Measurements from ENCODE around the gene CTLA4. TPM values are rescaled to one million over a fixed set of nuclear protein-coding genes. Genes with fewer than 3 reads are reported as not detected.

CTLA4 gene
- total and polyA plus RNA-seq, 2 experiments from 2014 or later, result not detected

DNA sequence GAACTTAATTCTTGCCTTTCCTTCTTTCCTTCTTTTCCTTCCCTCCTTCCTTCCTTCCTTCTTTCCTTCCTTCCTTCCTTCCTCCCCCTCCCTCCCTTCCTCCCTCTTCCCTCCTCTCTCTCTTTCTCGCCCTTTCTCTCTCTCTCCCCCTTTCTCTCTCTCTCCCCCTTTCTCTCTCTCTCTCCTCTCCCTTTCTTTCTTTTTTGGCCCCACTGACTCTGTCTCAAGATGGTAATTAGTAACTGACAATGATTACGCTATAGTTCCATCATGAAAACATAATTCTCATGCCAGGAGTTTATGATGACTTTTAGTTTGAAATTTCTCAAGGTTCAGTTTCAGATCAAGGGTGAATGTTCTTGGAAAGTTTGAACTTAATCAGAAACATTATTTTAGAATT lies 14.8 kb upstream of the CTLA4 start (continued):
- TF ChIP-seq JUNB (IDR thresholded peaks at IDR 0.05; ENCODE audit: unreplicated experiment) (no peak), EZH2 (IDR thresholded peaks at IDR 0.05; ENCODE audit: low read depth, unreplicated experiment) (no peak), ZNF114 (CRISPR knock-in tag; IDR thresholded peaks at IDR 0.05) (no peak), POLR2AphosphoS5 (IDR thresholded peaks at IDR 0.05; ENCODE audit: low read depth) (no peak), CREB1 (CRISPR knock-in tag; IDR thresholded peaks at IDR 0.05; ENCODE audit: low read depth) (no peak), ZNF331 (CRISPR knock-in tag; IDR thresholded peaks at IDR 0.05; ENCODE audit: low read depth) (no peak)
- TF ChIP-seq, protein P1, sequence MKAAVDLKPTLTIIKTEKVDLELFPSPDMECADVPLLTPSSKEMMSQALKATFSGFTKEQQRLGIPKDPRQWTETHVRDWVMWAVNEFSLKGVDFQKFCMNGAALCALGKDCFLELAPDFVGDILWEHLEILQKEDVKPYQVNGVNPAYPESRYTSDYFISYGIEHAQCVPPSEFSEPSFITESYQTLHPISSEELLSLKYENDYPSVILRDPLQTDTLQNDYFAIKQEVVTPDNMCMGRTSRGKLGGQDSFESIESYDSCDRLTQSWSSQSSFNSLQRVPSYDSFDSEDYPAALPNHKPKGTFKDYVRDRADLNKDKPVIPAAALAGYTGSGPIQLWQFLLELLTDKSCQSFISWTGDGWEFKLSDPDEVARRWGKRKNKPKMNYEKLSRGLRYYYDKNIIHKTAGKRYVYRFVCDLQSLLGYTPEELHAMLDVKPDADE (IDR thresholded peaks at IDR 0.05), result no peak
- TF ChIP-seq, protein P2, sequence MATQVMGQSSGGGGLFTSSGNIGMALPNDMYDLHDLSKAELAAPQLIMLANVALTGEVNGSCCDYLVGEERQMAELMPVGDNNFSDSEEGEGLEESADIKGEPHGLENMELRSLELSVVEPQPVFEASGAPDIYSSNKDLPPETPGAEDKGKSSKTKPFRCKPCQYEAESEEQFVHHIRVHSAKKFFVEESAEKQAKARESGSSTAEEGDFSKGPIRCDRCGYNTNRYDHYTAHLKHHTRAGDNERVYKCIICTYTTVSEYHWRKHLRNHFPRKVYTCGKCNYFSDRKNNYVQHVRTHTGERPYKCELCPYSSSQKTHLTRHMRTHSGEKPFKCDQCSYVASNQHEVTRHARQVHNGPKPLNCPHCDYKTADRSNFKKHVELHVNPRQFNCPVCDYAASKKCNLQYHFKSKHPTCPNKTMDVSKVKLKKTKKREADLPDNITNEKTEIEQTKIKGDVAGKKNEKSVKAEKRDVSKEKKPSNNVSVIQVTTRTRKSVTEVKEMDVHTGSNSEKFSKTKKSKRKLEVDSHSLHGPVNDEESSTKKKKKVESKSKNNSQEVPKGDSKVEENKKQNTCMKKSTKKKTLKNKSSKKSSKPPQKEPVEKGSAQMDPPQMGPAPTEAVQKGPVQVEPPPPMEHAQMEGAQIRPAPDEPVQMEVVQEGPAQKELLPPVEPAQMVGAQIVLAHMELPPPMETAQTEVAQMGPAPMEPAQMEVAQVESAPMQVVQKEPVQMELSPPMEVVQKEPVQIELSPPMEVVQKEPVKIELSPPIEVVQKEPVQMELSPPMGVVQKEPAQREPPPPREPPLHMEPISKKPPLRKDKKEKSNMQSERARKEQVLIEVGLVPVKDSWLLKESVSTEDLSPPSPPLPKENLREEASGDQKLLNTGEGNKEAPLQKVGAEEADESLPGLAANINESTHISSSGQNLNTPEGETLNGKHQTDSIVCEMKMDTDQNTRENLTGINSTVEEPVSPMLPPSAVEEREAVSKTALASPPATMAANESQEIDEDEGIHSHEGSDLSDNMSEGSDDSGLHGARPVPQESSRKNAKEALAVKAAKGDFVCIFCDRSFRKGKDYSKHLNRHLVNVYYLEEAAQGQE (IDR thresholded peaks at IDR 0.05; ENCODE audit: unreplicated experiment), result no peak
- TF ChIP-seq, protein P3, sequence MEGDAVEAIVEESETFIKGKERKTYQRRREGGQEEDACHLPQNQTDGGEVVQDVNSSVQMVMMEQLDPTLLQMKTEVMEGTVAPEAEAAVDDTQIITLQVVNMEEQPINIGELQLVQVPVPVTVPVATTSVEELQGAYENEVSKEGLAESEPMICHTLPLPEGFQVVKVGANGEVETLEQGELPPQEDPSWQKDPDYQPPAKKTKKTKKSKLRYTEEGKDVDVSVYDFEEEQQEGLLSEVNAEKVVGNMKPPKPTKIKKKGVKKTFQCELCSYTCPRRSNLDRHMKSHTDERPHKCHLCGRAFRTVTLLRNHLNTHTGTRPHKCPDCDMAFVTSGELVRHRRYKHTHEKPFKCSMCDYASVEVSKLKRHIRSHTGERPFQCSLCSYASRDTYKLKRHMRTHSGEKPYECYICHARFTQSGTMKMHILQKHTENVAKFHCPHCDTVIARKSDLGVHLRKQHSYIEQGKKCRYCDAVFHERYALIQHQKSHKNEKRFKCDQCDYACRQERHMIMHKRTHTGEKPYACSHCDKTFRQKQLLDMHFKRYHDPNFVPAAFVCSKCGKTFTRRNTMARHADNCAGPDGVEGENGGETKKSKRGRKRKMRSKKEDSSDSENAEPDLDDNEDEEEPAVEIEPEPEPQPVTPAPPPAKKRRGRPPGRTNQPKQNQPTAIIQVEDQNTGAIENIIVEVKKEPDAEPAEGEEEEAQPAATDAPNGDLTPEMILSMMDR (conservative IDR thresholded peaks at IDR 0.05; ENCODE audit: low read depth in 2 of 2), result no peak

DNA sequence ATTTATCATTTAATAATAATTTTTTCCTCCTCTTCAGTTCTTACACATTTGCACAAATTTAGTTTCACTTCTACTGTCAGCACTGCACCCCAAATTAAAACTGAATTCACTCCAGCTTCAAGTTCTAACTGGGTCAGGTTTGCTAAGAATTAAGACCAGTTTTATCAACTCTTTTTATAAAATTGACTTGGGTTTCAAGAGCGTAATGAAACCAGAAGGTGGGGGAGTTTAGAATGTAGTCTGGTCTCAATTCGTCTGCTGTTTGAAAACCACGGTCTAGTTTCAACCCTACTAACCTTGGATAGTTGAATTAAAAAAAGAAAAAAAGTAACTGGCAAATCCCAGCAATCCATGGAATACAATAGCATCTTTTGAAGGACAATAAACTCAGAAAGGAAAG lies 14.3 kb upstream of the CTLA4 start:
- H3F3A ChIP-seq (replicated peaks; ENCODE audit: low read depth), result no peaks in the 10 kb centered on the region
- Mint-ChIP-seq H3K9me3 (no peaks in the 10 kb centered on the region), H3K4me1 (no peaks in the 10 kb centered on the region), H3K36me3 (ENCODE audit: low read depth) (no peaks in the 10 kb centered on the region), H3K27ac (no peak overlapping the region), H3K4me3 (no peak overlapping the region), H3K27me3 (ENCODE audit: insufficient read depth, low read depth, poor library complexity) (no peaks in the 10 kb centered on the region)
- TF ChIP-seq JUNB (IDR thresholded peaks at IDR 0.05; ENCODE audit: unreplicated experiment), result no peak
- no peak for TF ChIP-seq CREB1 (CRISPR knock-in tag; IDR thresholded peaks at IDR 0.05; ENCODE audit: low read depth)
- TF ChIP-seq, protein P2 (IDR thresholded peaks at IDR 0.05; ENCODE audit: unreplicated experiment), result no peak
- no peak for TF ChIP-seq ZNF114 (CRISPR knock-in tag; IDR thresholded peaks at IDR 0.05)
- H3K36me3 ChIP-seq (ENCODE audit: insufficient read depth), result no peaks in the 10 kb centered on the region
- H3K4me1 ChIP-seq (ENCODE audit: insufficient read depth), result no peaks in the 10 kb centered on the region
- no peak overlapping the region for H3K4me2 ChIP-seq
- H3K27ac ChIP-seq (ENCODE audit: low read depth), result no peak overlapping the region
- H3K79me2 ChIP-seq (replicated peaks; ENCODE audit: insufficient read depth), result no peaks in the 10 kb centered on the region
- ATAC-seq (no peak), DNase-seq (ENCODE audit: low spot score) (no peak)
- no peaks in the 10 kb centered on the region for H3K27me3 ChIP-seq (ENCODE audit: insufficient read depth)
- H2AFZ ChIP-seq, result peak overlapping the region; percentile 77; the same call in 1 of the 2 replicates
- H3K4me3 ChIP-seq, result no peak overlapping the region
- no peaks in the 10 kb centered on the region; the same call in 1 of the 2 replicates for H4K20me1 ChIP-seq (replicated peaks; ENCODE audit: insufficient read depth)
- 0 out of 2 replicates have a peak, but pooled peaks cover 6% of the 10 kb centered on the region for H3K9me2 ChIP-seq (ENCODE audit: insufficient read depth)
